ENCODE data around the gene DLG2.

Gene DLG2

GRCh38 chr11:84358034-84358433 is 1269.1 kb downstream of the DLG2 start:
- no peak for TF ChIP-seq CTCF (IDR thresholded peaks at IDR 0.05; ENCODE audit: insufficient read depth, missing control alignments)
- DNase-seq (ENCODE audit: insufficient read length, low spot score): no peak
- no peak for FAIRE-seq

GRCh38 chr11:84355911-84356310 is 1271.2 kb downstream of the DLG2 start:
- FAIRE-seq: no peak
- TF ChIP-seq CTCF (IDR thresholded peaks at IDR 0.05; ENCODE audit: insufficient read depth, missing control alignments): no peak
- DNase-seq (ENCODE audit: insufficient read length, low spot score): no peak

DNA sequence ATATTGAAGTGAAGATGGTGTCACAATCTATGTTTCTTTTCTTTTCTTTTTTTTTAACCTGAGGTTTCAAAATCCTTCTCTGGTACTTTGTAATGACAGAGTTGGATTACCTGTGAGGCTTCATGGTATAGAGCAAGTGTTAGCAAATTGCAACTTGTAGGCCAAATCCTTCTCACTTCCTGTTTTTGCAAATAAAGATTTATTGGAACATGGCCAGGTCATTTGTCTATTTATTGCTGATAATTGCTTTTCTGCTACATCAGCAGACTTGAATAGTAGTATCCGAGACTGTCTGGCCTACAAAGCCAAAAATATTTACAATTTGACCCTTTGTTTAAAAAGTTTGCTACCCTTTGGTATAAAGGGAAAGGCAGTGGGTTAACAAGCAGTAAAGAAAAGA is 1281.5 kb downstream of the DLG2 start:
- no peak for FAIRE-seq
- TF ChIP-seq CTCF (IDR thresholded peaks at IDR 0.05; ENCODE audit: insufficient read depth, missing control alignments): no peak
- DNase-seq (ENCODE audit: insufficient read length, low spot score): no peak

- no peak for TF ChIP-seq CTCF (IDR thresholded peaks at IDR 0.05; ENCODE audit: insufficient read depth, missing control alignments)
- DNase-seq (ENCODE audit: insufficient read length, low spot score) (no peak), FAIRE-seq (no peak)
Observed at GRCh38 chr11:84345027-84345426, 1282.1 kb downstream of the DLG2 start.

DNA sequence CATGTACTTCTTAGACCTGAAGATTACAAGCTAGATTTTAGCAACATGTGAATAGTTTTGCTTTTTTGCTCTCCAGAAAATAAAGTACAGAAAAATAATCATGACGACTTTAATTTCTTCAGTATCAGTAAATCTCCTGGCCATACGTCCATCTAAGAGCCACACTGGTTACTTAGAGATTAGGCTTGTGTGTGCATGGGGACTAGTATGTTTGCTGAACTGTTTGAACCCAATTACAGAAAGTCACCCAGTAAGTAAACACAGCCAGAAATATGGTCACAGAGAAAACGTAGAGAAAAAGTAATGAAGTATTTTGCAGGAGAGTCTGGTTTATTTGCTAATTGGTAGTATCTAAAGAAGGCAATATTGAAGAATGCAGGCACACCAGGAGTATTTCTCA is 1287.3 kb downstream of the DLG2 start:
- no peak for FAIRE-seq
- TF ChIP-seq CTCF (IDR thresholded peaks at IDR 0.05; ENCODE audit: insufficient read depth, missing control alignments): no peak
- no peak for DNase-seq (ENCODE audit: insufficient read length, low spot score)

DNA sequence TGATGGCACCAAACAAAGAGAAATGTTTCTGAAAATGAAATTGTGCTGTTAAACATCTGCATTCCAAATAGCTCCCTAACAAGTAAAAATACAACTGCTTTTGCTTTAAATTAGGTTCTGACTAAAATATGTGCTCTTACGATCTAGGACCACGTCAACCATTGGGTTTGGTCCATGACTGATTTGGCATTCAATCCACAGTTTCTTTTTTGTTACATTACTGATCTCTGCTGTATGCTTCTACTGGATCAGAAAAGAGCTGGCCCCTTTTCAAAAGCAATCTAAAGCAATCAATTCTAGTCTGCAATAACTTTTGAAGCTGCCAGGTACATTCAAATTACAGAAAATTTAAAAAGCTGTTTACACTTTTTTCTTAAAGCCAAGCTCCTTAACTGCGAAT is 1293.9 kb downstream of the DLG2 start:
- TF ChIP-seq CTCF (IDR thresholded peaks at IDR 0.05; ENCODE audit: insufficient read depth, missing control alignments): no peak
- no peak for FAIRE-seq
- DNase-seq (ENCODE audit: insufficient read length, low spot score): no peak

DNA sequence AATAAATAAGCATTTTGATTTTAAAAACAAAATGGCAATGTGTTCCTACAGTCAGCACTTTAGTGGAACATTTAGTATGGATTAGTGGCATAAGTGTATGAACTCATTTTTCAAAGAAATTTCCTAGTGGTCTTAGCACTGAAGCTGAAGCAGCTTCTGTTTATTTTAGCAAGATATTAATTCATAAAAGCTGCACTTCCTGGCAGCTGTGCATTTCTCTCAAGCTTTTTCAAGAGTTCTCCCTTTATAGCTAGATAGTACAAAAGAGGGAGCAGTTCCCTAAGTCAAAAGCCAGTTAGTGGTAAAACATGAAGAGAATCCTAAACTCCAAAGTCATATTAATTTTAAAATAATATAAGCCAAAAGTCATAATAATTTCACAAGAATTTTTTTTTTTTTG is 1304.9 kb downstream of the DLG2 start:
- no peak for FAIRE-seq
- TF ChIP-seq CTCF (IDR thresholded peaks at IDR 0.05; ENCODE audit: insufficient read depth, missing control alignments): no peak
- DNase-seq (ENCODE audit: insufficient read length, low spot score): no peak
